NK-92 (cell line): ENCODE measurements around the gene UACA.
"Not testable (repeated sequence)": the region's sequence is repeated elsewhere in the genome, so short reads cannot be mapped to it uniquely, and the experiment has no call there.

Source experiments
- DNase-seq: peaks from one replicate; lab custom pipeline; 2025; ENCODE audit not compliant: unreplicated experiment; lab: John Stamatoyannopoulos, UW

Gene UACA

DNA sequence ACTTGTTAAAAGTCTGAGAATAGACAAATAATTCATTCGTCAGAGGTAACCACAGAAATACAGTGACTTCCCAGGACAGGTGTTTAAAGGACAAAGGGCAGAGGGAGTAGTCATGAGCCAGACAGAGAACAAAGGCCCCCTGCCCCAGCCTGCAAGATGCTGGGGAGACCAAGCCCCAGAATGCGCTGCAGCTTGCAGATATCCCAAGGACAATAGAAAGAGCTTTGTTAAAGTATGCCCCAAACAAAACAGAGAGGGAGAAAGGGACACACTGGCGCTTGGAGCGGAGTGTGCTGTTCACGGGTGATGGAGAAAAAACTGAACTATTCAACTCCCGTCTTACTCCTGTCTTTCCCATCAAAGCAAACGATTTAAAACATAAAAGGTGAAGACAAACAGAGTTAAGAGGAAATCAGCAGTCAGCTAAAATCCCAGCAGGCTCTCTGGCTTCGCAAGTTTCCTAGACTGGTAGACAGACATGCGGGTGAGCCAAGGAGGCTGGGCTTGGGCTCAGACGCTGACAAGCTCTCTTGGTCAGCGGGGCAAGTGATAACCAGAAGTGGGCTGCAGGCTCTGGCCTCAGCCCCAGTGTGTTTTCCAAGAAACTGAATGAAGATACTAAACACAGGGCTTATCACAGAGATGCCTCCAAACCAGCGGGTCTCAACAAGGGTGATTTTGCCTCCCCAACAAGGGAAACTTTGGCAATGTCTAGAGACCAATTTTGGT is 130.1 kb downstream of the UACA start:
- DNase-seq = no peak

DNA sequence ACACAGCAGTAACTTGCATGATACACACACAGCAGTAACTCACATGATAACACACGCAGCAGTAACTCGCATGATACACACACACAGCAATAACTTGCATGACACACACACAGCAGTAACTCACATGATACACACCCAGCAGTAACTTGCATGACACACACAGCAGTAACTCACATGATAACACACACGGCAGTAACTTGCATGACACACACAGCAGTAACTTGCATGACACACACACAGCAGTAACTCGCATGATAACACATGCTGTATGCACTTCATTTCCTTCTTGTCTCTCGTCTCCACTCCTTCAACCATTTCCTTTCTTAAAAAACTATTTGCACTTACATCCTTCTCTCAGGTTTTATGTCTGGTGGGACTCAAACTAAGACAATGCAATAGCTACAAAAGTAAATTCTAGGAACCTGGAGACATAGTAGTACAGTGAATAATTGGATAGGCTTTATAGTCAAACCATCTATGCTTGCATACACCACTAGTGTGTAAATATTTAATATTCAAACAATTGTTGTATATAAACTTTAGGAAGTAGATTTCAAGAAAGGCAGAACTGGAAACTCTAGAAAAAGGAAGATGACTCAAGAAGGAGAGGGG is 130.8 kb downstream of the UACA start:
- DNase-seq = no peak

DNA sequence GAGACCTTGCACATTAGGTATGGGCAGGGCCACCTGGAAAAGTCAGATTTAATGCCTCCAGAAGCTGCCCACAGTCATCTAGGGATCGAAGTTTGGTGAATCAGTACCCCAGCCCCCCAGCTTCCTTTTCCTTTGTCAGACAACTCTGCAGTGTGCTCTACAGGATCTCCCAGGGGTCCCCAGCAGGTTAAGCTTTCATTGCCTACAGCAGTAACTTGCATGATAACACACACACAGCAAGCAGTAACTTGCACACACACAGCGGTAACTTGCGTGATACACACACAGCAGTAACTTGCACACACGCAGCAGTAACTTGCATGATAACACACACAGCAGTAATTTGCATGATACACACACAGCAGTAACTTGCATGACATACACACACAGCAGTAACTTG is 131.3 kb downstream of the UACA start:
- no peak for DNase-seq

DNA sequence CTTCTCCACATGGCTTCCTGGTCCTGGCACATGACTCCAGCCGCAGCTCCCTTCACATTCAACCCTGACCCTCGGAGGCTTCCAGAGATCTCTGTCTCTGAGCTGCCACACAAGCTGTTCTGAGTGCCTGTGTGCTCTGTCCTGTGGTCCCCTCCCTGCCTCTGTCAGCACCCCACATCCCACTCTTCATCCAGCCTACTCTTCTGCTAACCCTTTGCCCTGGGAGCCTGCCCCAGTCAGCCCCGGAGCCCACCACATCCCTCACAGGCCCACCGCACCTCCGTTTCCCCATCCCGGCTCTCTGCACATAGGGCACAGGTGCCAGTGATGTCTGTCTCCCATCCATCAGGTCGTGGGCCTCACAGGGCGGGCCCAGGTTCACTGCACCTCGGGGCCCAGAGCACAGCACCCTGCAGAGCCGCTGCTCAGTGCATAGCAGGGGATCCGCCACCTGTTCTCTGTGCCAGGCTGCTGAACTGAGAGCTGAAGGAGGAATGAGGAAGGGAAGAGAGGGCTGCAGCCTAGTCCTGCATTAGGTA is 133.6 kb downstream of the UACA start:
- DNase-seq = no peak

DNA sequence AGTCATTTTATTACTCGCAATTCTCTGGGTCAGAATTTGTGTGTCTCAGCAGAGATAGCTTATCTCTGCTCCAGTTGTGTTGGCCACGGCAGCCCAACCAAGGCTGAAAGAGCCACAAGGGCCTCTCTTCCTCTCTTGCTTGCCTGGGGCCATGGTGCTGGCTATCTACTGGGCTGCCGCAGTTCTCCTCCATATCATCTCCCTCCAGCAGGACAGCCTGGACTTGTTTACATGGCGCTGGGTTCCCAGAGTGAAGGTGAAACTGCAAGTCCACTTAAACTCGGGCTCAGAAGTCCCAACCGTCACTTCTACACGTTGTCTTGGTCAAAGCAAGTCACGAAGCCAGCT is 134.8 kb downstream of the UACA start:
- DNase-seq = no peak

DNA sequence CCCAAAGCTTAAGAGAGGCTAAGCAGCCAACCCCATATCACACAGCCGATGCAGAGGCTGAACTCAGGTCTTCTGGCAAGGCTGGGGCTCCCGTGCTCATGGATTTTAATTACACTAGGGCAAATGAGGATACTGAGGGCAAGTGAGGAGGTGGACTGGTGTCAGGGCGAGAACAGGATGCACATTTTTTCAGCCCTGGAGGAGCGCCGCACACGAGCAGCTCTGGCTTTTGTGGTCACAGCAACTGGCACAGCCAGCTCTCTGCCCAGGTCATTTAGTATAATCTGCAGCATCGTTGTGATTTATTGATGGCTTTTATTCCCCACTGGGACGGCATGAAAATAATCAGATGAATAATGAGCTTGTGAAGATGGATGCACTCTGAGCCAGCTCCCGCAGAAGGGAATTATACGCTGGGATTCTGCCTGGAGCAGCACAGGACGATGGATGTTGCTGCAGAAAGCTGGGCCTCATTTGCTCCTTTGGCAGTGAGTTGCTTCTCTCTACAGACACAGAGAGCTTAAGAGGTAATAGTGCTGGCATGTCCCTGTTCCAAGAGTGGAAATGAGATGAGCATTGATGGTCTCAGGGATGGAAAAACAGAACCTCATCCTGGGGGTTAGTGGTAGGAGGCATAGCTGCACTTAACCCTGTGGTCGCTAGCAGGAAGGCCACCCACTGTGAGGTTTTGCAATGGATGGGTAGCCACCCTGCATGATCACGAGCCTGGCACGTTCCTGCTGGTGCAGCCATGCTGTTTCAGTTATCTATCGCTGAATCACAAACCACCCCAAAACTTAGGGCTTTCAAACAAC is 135.4 kb downstream of the UACA start:
- DNase-seq = no peak

DNA sequence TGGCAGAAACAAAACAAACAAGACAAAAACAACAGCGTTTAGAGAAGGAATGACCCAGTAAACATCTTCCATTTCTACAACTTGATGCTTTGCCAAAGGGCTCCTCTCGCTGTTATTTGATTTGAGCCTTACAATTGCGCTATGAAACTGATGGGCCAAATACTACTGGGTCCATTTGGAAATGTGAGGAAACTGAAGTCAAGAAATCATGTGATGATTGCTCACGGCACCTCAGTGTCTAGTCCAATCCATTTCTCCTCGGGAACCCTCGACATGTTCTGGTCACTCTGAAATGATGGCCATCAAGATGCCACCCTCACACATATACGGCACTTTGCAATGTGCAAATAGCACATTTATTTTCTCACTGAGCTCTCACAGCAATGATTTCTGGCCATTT is 136.0 kb downstream of the UACA start:
- no peak for DNase-seq

DNA sequence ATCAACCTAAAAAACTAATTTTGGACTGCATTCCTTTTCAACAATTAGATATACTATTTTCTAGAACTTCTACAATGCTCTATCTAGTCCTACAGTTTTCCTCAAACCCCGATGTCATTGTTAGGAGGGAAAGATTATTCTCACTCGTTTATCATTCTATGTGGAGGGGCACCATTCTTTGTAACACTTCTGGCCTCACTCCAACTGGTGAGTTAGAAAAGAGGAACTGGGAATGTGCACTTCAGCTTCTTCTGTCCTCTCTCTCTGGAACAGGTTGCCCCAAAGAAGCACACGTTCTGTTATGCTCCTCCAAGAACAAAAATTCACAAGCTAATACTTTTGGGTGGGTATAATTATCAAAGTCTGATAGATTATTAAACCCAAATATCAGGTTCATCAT is 137.9 kb downstream of the UACA start:
- DNase-seq = no peak

DNA sequence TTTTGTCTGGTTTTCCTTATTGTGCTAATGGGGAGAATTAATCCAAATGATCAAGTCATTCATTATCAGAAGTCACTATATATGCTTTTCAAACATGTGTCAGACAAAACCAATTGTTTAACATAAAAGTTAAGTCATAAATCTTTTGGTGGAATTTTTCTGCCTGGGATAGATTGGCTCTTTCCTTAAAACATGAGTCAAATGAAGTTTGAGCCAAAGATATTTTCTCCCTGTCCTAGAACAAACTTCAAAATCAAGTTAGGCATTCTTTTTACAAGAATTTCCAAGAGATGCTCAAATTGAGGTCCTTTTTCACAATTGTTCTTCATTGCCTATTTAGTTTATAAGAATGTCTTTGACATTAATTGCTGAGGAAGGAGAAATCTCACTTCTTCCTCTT is 138.3 kb downstream of the UACA start:
- DNase-seq = no peak

DNA sequence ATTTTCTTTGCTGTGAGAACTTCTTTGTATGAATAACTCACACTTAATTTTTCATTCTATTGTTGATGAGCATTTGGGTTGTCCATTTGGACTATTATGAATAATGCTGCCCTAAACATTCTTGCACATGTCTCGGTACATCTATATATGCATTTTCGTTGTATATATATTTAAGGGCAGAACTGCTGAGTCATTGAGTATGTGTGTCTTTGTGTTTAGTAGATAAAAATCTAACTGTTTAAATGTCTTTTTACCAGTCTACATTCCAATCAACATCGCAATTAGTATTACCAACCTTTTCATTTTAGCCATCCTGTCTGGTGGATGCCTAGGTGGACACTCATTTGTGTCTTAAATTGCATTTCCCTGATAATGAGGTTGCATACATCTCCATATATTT is 144.4 kb downstream of the UACA start:
- DNase-seq = no peak

DNA sequence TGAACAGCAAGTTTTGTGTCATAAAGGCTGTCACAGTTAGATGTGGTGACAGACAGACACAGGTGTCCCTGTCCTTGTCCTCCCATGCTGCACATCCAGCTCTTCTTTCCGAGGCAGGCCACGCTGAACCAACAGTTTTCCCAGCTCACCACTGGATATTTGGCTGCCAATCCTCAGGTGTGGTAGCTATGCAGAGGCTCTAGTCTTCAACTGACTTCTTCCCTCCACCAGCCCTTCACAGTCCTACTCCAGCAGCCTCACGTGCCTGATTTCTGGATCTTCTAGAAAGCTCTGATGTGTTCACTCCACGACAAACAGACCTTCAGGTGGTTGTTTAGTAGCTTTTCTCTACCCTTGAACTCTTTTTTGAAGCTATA is 145.5 kb downstream of the UACA start:
- DNase-seq = no peak

DNA sequence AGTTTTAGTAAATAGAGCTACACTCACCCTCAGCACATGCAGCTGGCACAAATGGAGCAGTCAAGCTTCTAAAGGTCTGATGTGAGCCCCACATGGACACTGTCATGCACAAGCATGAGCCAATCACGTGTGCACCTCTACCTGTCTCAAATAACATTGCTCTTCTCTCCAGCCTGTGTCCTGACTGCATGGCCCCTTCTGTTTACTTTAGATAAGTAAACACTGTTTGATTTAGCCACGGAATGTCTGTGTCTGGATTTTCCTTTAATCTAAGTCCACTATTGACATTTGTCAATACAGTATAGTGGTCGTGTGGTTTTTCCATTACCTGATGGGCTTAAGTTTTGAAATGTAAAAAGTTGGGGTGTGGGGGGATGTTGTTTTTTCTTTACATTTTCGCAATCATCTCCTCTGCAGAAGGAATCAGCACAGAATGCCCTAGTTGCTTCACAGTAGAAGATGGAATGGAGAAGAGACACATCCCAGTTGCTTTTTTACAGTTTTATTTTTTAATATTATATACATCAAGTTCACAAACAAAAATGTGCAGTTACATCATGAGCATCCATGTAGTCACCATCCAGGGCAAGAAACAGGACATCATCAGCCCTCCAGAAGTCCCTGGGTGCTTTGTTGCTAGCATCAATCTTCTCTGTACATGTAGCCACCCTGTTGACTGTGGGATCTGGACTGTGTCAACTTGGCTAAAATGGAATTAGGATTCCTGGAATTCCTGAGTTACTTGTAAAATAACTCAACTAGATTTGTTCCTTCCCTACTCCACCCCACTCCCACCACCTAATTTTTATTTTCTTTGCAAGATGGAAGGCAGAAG is 146.1 kb downstream of the UACA start:
- no peak for DNase-seq

DNA sequence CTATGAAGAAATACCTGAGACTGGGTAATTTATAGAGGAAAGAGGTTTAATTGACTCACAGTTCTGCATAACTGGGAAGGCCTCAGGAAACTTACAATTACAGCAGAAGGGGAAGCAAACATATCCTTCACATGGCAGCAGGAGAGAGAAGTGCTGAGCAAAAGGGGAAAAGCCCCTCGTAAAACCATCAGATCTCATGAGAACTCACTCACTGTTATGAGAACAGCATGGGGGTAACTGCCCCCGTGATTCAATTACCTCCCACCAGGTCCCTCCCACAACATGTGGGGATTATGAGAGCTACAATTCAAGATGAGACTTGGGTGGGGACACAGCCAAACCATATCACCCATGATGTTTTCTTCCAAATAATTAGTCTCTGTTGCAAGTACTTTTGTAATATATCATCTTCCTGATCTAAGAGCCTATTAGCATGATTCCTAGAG is 147.0 kb downstream of the UACA start:
- DNase-seq = not testable (repeated sequence)

DNA sequence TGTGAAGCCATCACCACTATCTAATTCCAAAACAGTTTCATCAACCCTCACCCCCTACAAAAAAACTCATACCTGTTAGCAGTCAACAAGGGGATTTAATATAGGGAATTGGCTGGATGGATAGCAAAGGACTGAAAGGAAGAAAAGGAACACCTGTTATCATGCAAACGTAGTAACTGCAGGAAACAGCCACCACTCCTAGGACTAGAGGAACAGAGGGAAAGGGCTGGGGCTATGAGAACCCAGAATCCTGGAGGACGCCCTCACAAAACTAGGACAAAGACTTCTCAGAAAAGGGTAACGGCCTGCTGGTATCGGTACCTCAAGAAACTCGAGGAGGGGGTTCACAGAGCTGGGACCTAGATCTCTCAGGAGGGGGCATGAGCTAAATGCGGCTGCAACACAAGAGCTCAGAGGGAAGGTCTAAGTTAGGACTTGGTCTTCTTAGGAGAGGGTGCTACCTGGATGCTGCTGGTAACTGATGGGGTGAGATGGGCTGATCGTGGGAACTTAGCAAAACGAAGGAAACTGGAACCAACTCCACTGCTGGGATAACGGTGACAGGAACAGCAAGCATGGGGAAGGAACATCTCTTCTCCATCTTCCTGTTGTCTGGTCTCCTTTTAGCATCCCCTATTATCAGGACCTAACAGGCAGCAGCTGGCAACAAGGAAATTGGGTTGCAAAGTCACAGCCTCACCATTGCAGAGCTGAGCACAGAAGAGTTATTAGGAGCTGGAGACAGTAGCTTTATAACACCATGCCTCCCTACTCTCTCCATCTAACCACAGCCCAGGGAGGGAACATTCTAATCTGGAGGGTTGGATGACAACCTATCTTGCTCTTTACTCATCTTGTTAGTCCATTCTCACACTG is 147.7 kb downstream of the UACA start:
- no peak for DNase-seq

DNA sequence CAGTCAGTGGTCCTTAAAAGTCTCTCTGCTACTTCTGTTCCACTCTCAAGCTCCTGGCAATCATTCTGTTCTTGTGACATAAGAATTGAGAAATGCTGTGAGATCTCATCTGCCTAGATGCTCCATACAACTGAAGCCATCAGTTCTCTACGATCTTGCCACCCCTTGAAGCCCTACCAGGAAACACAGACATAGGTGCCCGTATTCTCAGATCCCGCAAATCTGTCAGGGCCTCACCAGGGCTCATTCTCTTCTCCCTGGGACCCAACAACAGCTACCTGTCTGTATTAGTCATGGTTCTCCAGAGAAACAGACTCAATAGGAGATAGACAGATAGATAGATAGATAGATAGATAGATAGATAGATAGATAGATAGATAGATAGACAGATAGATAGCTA is 149.1 kb downstream of the UACA start:
- DNase-seq = no peak

DNA sequence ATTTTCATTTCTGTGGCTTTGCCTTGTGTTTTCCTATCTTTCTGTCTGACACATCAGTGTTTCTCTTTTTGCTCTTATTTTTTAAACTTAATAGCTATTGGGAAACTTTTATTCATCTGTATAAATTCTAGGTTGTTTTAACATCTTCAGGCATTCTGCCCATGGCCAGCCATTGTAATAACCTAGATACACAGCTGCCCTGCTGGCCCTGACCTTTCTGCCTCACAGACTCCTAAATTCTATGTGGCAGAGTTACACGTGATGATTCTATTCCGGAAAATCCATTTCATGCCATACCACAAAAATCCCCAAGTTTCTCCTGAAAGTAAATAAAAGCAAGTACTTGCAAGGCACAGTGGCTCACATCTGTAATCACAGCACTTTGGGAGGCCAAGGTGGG is 150.1 kb downstream of the UACA start:
- no peak for DNase-seq

DNA sequence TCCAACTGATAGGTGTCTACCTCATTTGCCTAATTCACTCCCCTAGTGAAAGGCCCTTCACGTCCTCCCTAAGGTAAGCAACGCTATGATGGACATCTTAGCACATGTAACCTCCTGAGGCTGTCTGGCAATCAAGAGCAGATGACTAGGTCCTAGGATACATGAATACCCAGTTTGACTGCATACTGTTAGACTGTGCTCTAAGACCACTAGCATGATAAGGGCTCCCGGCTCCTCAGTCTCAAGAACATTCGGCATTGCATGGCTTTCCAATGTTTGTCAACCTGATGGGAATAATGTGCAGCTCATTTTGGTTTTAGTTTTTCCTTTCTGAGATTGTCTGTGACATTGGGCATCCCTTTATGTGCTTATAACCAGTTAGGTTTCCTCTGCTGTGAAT is 152.1 kb downstream of the UACA start:
- DNase-seq = no peak

DNA sequence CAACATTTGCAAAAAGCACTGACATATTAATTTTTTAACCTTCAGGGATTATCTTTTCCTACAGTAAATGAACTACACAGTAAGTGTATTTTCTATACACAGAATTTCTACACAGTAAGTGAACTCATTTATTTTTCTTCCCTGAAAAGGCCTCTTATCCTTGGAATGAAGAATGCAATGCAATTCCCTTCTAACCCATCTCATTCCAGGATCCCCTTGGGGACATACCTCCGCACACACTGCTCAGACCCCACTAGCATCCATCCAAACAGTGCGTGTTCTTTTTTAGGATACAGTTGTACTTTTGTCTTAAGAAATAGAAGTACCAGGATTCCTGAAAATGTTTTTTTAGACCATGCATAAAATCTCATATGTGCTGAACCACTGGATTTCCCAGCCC is 152.8 kb downstream of the UACA start:
- no peak for DNase-seq

DNA sequence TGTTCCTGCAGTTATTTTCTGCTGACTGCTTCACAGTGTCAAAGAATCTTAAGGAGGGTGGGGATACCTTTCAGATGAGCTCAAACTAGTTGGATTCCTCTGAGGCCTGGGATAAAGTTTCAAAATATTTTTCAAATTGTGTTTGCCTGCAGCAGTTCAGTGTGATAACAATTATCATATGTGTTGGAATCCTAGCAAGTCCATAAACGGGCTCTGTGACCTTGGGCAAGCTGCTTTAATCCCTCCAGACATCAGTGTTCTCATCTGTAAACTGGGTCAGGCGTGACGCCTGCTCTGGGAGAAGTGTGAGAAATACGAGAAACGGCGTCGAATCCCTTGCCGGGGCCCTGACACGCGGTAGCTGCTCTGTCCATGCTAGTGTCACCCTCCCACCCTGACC is 153.5 kb downstream of the UACA start:
- no peak for DNase-seq

DNA sequence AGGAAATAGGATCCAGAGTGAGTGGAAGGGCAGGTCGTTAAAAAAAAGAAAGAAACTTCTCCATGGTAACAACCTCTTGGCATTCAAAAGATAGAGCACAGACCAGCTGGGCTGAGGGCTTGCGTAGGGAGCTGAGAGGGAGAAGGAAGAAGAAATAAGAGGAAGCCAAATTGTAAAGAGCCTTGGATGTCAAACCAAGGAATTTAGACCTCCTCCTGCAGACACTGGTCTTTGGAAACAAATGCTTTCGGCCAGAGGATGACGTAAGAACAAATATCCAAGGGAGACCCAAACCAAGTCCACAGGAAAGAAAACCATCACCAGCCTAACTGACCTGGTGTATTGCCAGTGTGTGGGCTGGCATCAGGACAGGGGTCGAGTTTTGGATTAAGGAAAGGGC is 155.2 kb downstream of the UACA start:
- DNase-seq = no peak
